SK-N-SH (cell line): ENCODE measurements around the gene SRGAP1. TPM values are rescaled to one million over a fixed set of nuclear protein-coding genes. Genes with fewer than 3 reads are reported as not detected.

Experiments
- CTCF ChIA-PET: fragments of 300-600, 350-600 bp; formaldehyde crosslinking; extraction: SDS; loops from one replicate; lab custom pipeline; 2021; lab: Yijun Ruan, JAX
- POLR2A ChIA-PET: fragments of 350-600 bp; sonication (Branson Sonifier 250); formaldehyde crosslinking; extraction: SDS; loops from one replicate; lab custom pipeline; 2020; ENCODE audit warnings: antibody characterized with exemption, inconsistent platforms; lab: Yijun Ruan, JAX
- DNase-seq: peaks from one replicate; pipeline ENCODE4 v3.0.0; 2012
- H2AFZ ChIP-seq: fragments of 200-600 bp; sonication (generic); 2 replicates; pipeline ENCODE4 v1.8.1; 2016; ENCODE audit warnings: antibody characterized with exemption, mild to moderate bottlenecking, low read depth
- H3F3A ChIP-seq: fragments of 200-600 bp; sonication (generic); replicated peaks from 2 replicates; pipeline ENCODE3; 2016; ENCODE audit warnings: antibody characterized with exemption, mild to moderate bottlenecking; ENCODE audit not compliant: insufficient read depth
- H3K27ac ChIP-seq, 2 experiments: fragments of 200-500 bp in 1 of 2; fragments of 200-600 bp in 1 of 2; sonication (Bioruptor generic) in 1 of 2; sonication (generic), shearing (Covaris generic) in 1 of 2; 2 replicates each; pipeline versions ENCODE4 v1.5.1 to v1.6.1; 2014 to 2016; ENCODE audit warnings: low read depth in 2 of 2, inconsistent platforms in 1 of 2, low read length in 1 of 2, mild to moderate bottlenecking in 1 of 2, mixed read lengths in 1 of 2
- H3K27me3 ChIP-seq: fragments of 200-600 bp; sonication (generic), shearing (Covaris generic); 2 replicates; pipeline ENCODE4 v1.6.1; 2016; ENCODE audit warnings: mixed run types; ENCODE audit not compliant: insufficient read depth
- H3K36me3 ChIP-seq, 2 experiments: fragments of 200-500 bp in 1 of 2; fragments of 200-600 bp in 1 of 2; sonication (Bioruptor generic) in 1 of 2; sonication (generic) in 1 of 2; replicated peaks in 1 of 2; 2 replicates each; pipeline versions ENCODE3 to v1.5.1; 2014 to 2016; ENCODE audit warnings: low read length in 1 of 2, mild to moderate bottlenecking in 1 of 2; ENCODE audit not compliant: insufficient read depth in 2 of 2, control insufficient read depth in 1 of 2
- H3K4me1 ChIP-seq, 2 experiments: fragments of 200-500 bp in 1 of 2; fragments of 200-600 bp in 1 of 2; sonication (Bioruptor generic) in 1 of 2; sonication (generic), shearing (Covaris generic) in 1 of 2; 2 replicates each; pipeline versions ENCODE4 v1.5.1 to v1.6.1; 2014 to 2016; ENCODE audit warnings: low read depth in 1 of 2, low read length in 1 of 2, mixed run types in 1 of 2; ENCODE audit not compliant: insufficient read depth in 2 of 2, control insufficient read depth in 1 of 2
- H3K4me2 ChIP-seq: fragments of 200-600 bp; sonication (generic), shearing (Covaris generic); 2 replicates; pipeline ENCODE4 v1.6.1; 2017; ENCODE audit warnings: mixed run types
- H3K4me3 ChIP-seq, 2 experiments: fragments of 200-500 bp in 1 of 2; fragments of 200-600 bp in 1 of 2; sonication (Bioruptor generic) in 1 of 2; sonication (generic), shearing (Covaris generic) in 1 of 2; 2 replicates each; pipeline versions ENCODE4 v1.5.1 to v1.8.1; 2014 to 2016; ENCODE audit warnings: low read depth in 2 of 2, inconsistent platforms in 1 of 2, low read length in 1 of 2, mild to moderate bottlenecking in 1 of 2, mixed read lengths in 1 of 2, moderate library complexity in 1 of 2
- H3K79me2 ChIP-seq: fragments of 200-600 bp; sonication (generic); 2 replicates; pipeline ENCODE4 v1.8.1; 2017; ENCODE audit warnings: mild to moderate bottlenecking; ENCODE audit not compliant: insufficient read depth
- H3K9ac ChIP-seq: fragments of 200-600 bp; sonication (generic); 2 replicates; pipeline ENCODE4 v1.6.1; 2017; ENCODE audit warnings: mixed run types
- H3K9me2 ChIP-seq: fragments of 200-600 bp; sonication (generic); 2 replicates; pipeline ENCODE4 v1.6.1; 2017; ENCODE audit warnings: mixed run types
- H3K9me3 ChIP-seq: fragments of 200-600 bp; sonication (generic); 2 replicates; pipeline ENCODE4 v1.6.1; 2017; ENCODE audit warnings: mixed run types, mild to moderate bottlenecking, moderate library complexity
- H4K20me1 ChIP-seq: fragments of 200-600 bp; sonication (generic); 2 replicates; pipeline ENCODE4 v1.6.1; 2017; ENCODE audit warnings: mild to moderate bottlenecking, mixed run types; ENCODE audit not compliant: insufficient read depth
- CHD2 ChIP-seq: fragments of 150-350 bp; IDR thresholded peaks from 2 replicates; pipeline ENCODE4 v1.6.1; 2018; ENCODE audit warnings: low read length; ENCODE audit not compliant: partially characterized antibody
- EZH2phosphoT487 ChIP-seq: fragments of 200-600 bp; sonication (generic); IDR thresholded peaks from 2 replicates; pipeline ENCODE4 v1.6.1; 2017; ENCODE audit warnings: low read depth, mixed run types, mild to moderate bottlenecking, antibody characterized with exemption, moderate library complexity, borderline replicate concordance
- FOSL2 ChIP-seq: IDR thresholded peaks from 2 replicates; pipeline ENCODE4 v1.4.0; 2012; ENCODE audit warnings: low read depth, mild to moderate bottlenecking, moderate library complexity, borderline replicate concordance
- FOXJ3 ChIP-seq: sonication (generic); formaldehyde crosslinking; IDR thresholded peaks from 2 replicates; pipeline ENCODE4 v1.5.1; 2020; ENCODE audit warnings: mild to moderate bottlenecking, missing genetic modification reagents
- GABPA ChIP-seq: IDR thresholded peaks from 2 replicates; pipeline ENCODE4 v1.4.0; 2012; ENCODE audit warnings: low read depth, mild to moderate bottlenecking
- GATA2 ChIP-seq: sonication (generic); formaldehyde crosslinking; IDR thresholded peaks from 2 replicates; pipeline ENCODE4 v1.5.0; 2020; ENCODE audit warnings: mild to moderate bottlenecking, missing genetic modification reagents
- JUND ChIP-seq: IDR thresholded peaks from 2 replicates; pipeline ENCODE4 v1.4.0; 2012
- MXI1 ChIP-seq: IDR thresholded peaks from 2 replicates; pipeline ENCODE4 v1.6.1; 2012; ENCODE audit warnings: mild to moderate bottlenecking, low read depth, low read length, improper control_type of control experiment
- NFIC ChIP-seq: IDR thresholded peaks from 2 replicates; pipeline ENCODE4 v1.4.0; 2012; ENCODE audit warnings: borderline replicate concordance
- POLR2AphosphoS5 ChIP-seq: IDR thresholded peaks from 2 replicates; pipeline ENCODE4 v1.6.1; 2012; ENCODE audit warnings: low read depth, low read length
- RAD21 ChIP-seq: IDR thresholded peaks from 2 replicates; pipeline ENCODE4 v1.6.1; 2012; ENCODE audit warnings: mild to moderate bottlenecking, low read length
- RCOR1 ChIP-seq: fragments of 150-350 bp; IDR thresholded peaks from 2 replicates; pipeline ENCODE4 v1.6.1; 2017; ENCODE audit warnings: antibody characterized with exemption, low read length
- REST ChIP-seq: IDR thresholded peaks from 2 replicates; pipeline ENCODE4 v1.6.1; 2012; ENCODE audit warnings: mild to moderate bottlenecking, low read depth, low read length, moderate library complexity
- RXRA ChIP-seq: IDR thresholded peaks from 2 replicates; pipeline ENCODE4 v1.4.0; 2012; ENCODE audit warnings: low read depth, mild to moderate bottlenecking, borderline replicate concordance
- SIN3A ChIP-seq: IDR thresholded peaks from 2 replicates; pipeline ENCODE4 v1.6.1; 2012; ENCODE audit warnings: low read depth, mild to moderate bottlenecking, low read length, moderate library complexity, borderline replicate concordance
- TCF12 ChIP-seq: IDR thresholded peaks from 2 replicates; pipeline ENCODE4 v1.4.0; 2012
- USF2 ChIP-seq: fragments of 150-350 bp; IDR thresholded peaks from 2 replicates; pipeline ENCODE4 v1.6.1; 2017; ENCODE audit warnings: antibody characterized with exemption, low read length, low read depth, borderline replicate concordance
- YY1 ChIP-seq: IDR thresholded peaks from 2 replicates; pipeline ENCODE4 v1.4.0; 2012; ENCODE audit warnings: low read depth, mild to moderate bottlenecking
- WGBS: methylation state at CpG from one replicate; pipeline ENCODE4 v1.1.6; 2017; ENCODE audit warnings: low lambda C conversion rate; 5-methylcytosine and 5-hydroxymethylcytosine counted together
- polyA plus RNA-seq, 3 experiments: library from polyadenylated mRNA; depleted of rRNA; stranded (reverse); fragments of >200 nt; gene quantifications; 2 replicates each; pipeline ENCODE4 v1.2.3, GENCODE V29; 2012

Gene SRGAP1
- polyA plus RNA-seq, 1 of the 3 experiments (the other 2 are of a cell fraction) = 2.6 TPM

- Histone ChIP-seq H3K36me3 (no peaks in the 10 kb centered on the region), H3F3A (no peaks in the 10 kb centered on the region), H3K4me2 (no peak overlapping the region), H3K27ac (no peak overlapping the region), H3K9me3 (no peaks in the 10 kb centered on the region), H3K4me3 (no peak overlapping the region), H3K4me1 (peaks cover 0 to 3% of the 10 kb centered on the region in 2 experiments; a peak in 3 of 4 replicates), H3K9ac (no peak overlapping the region), H3K9me2 (no peaks in the 10 kb centered on the region), H2AFZ (no peak overlapping the region), H3K27me3 (no peaks in the 10 kb centered on the region), H4K20me1 (no peaks in the 10 kb centered on the region), H3K79me2 (peaks cover 81% of the 10 kb centered on the region)
- ChIA-PET POLR2A (no interaction called here), CTCF (interaction anchor here (1.9 kb wide), 1 partner anchor 15 kb away, joined by 5 read pairs; no protein-coding TSS in a partner anchor)
- no peak for DNase-seq
- TF ChIP-seq RCOR1 = no peak
- no peak for TF ChIP-seq FOXJ3
- 98% methylated on average over 4 of the region's 4 CpGs for whole genome bisulfite sequencing
Measured at GRCh38 chr12:63870838-63871237, 26.3 kb downstream of the SRGAP1 start.

- H3K4me2 ChIP-seq = no peak overlapping the region
- ChIA-PET POLR2A (no interaction called here), CTCF (interaction anchor here (0.6 to 0.9 kb wide), 3 partner anchors 21 to 213 kb away, joined by 3 to 4 read pairs (median 3); partner anchors contain the start of gene SRGAP1)
Measured at GRCh38 chr12:63874897-63875480, 30.5 kb downstream of the SRGAP1 start.

More at GRCh38 chr12:63874897-63875480, 30.5 kb downstream of the SRGAP1 start:
- Histone ChIP-seq H3K27ac (no peak overlapping the region), H3K36me3 (no peaks in the 10 kb centered on the region), H3K4me3 (no peak overlapping the region), H3K9me3 (no peaks in the 10 kb centered on the region), H2AFZ (no peak overlapping the region), H3K4me1 (peaks cover 0 to 3% of the 10 kb centered on the region in 2 experiments; a peak in 2 of 4 replicates), H3F3A (peaks cover 4% of the 10 kb centered on the region), H4K20me1 (no peaks in the 10 kb centered on the region), H3K27me3 (no peaks in the 10 kb centered on the region), H3K79me2 (peaks cover 70% of the 10 kb centered on the region), H3K9ac (no peak overlapping the region), H3K9me2 (no peaks in the 10 kb centered on the region)
- DNase-seq = no peak
- 88% methylated on average over 3 of the region's 3 CpGs for WGBS
- TF ChIP-seq NFIC (no peak), YY1 (no peak), GATA2 (CRISPR knock-in tag) (no peak), TCF12 (no peak), USF2 (no peak), FOSL2 (no peak), SIN3A (no peak), RXRA (no peak), MXI1 (no peak), EZH2phosphoT487 (no peak), JUND (no peak), GABPA (no peak), CHD2 (no peak), RCOR1 (no peak), RAD21 (no peak), POLR2AphosphoS5 (no peak), REST (no peak)
